ENCODE data around the gene PDE7B.

The PDE7B gene

DNA sequence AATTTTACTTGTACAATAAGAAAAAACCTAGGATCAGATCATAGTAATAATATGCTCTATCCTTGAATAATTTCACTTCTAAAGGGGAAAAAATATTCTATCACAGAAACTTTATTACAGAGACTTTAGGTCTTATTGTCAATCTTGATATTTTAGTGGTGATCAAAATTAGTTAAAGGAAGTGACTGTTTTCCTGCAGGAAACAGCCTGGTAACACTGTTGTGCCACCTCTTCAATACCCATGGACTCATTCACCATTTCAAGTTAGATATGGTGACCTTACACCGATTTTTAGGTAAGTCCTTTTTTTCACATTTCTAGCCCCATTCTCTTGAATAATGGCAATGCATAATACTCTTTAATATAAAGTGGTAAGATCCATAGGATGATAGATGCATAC lies 299.5 kb downstream of the PDE7B start:
- Mint-ChIP-seq H3K4me1 (ENCODE audit: low read depth) (no peaks in the 10 kb centered on the region), H3K9me3 (no peaks in the 10 kb centered on the region), H3K4me3 (no peak overlapping the region), H3K27me3 (ENCODE audit: low read depth) (no peaks in the 10 kb centered on the region), H3K27ac (no peak overlapping the region), H3K36me3 (ENCODE audit: low read depth) (no peaks in the 10 kb centered on the region)

DNA sequence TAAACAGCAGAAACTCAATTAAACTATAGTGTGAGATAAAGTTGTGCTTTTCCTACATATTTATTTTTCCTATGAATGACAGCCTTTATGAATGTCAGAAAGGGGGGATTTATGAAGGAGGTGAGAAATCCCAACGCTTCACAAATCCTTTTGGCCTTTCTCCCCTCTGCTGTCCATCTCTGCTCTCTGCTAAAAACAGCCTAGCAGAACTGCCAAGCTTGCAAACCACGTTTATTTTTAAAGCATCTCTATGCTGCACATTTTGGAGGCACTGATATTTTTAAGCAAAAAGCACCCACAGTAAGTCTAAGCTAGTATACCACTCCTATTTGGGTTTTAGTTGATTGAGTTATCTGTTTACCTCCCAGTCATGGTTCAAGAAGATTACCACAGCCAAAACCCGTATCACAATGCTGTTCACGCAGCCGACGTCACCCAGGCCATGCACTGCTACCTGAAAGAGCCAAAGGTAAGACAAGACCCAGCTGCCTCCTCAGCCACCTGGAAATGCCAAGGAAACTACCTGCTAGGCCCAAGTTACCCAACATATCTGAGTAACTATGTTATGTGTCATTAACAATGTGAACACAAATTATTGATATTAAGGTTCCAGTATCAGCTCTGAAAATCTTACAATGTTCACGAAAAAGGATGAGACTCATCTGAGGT lies 302.3 kb downstream of the PDE7B start:
- peaks cover 3% of the 10 kb centered on the region for H3K36me3 Mint-ChIP-seq (ENCODE audit: low read depth)
- H3K4me3 Mint-ChIP-seq = no peak overlapping the region
- H3K9me3 Mint-ChIP-seq = no peaks in the 10 kb centered on the region
- no peak overlapping the region for H3K27ac Mint-ChIP-seq
- H3K4me1 Mint-ChIP-seq (ENCODE audit: low read depth) = no peaks in the 10 kb centered on the region
- H3K27me3 Mint-ChIP-seq (ENCODE audit: low read depth) = no peaks in the 10 kb centered on the region

DNA sequence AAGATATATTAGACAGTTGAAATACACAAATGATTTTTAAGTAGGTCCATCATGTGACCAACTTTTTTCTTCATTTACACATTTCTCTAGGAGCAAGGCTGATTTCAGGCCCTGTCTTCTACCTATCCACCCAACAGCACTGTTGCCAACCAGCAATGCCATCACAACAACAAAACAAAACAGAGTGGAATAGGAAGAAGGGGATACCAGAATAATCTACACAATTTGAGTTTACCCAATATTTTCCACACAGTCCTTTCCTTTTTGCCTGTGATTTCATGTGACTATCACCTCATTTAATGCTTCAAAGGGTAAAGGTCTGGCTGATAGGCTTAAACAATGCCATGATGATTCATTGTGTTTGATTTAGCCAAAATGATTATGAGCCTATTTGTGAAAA lies 303.7 kb downstream of the PDE7B start:
- Mint-ChIP-seq H3K27ac (no peak overlapping the region), H3K4me1 (ENCODE audit: low read depth) (no peaks in the 10 kb centered on the region), H3K4me3 (no peak overlapping the region), H3K9me3 (no peaks in the 10 kb centered on the region), H3K27me3 (ENCODE audit: low read depth) (no peaks in the 10 kb centered on the region), H3K36me3 (ENCODE audit: low read depth) (peaks cover 3% of the 10 kb centered on the region)

DNA sequence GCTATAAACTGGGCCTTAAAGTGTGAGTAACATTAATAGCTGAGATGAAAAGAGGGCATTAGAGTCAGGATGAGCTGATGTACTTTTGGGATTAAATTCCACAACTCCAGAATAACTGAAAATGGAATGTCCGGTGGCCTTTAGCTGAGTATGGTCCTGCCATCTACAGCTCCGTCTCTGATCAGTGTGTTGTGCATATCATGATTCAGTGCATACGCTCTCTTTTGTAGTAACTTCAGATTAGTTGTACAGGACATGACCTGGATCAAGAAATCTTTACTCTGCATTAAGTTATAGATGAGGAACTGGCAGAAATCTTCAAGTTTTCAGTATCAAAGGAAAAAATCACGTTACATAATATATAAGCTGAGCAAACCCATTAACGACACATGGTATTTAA lies 306.2 kb downstream of the PDE7B start:
- peaks cover 8% of the 10 kb centered on the region for H3K36me3 Mint-ChIP-seq (ENCODE audit: low read depth)
- H3K27me3 Mint-ChIP-seq (ENCODE audit: low read depth) = no peaks in the 10 kb centered on the region
- no peak overlapping the region for H3K27ac Mint-ChIP-seq
- H3K9me3 Mint-ChIP-seq = peaks cover 13% of the 10 kb centered on the region
- H3K4me3 Mint-ChIP-seq = no peak overlapping the region
- H3K4me1 Mint-ChIP-seq (ENCODE audit: low read depth) = no peaks in the 10 kb centered on the region

DNA sequence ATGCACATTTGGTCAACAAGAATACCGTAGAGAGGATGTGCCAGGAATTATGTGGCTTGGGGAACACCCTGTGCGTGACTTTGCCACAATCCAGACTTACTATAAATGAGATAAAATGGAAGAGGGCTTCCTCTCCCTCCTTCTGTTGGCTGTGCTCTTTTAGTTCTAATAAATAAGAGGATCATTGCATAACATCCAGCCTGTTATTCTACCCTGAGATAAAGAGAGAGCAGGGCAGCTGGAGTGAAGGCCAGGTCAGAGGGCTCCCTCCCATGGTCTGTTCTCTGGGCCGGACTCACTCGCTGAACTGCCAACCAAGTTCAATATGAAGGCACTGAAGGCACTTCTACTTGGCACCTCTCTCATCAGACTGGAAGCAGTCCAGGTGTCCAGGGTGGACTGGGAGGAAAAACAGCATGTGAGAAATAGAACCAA lies 306.9 kb downstream of the PDE7B start:
- H3K27me3 Mint-ChIP-seq (ENCODE audit: low read depth) = no peaks in the 10 kb centered on the region
- no peak overlapping the region for H3K27ac Mint-ChIP-seq
- peaks cover 14% of the 10 kb centered on the region for H3K9me3 Mint-ChIP-seq
- H3K36me3 Mint-ChIP-seq (ENCODE audit: low read depth) = peaks cover 8% of the 10 kb centered on the region
- no peaks in the 10 kb centered on the region for H3K4me1 Mint-ChIP-seq (ENCODE audit: low read depth)
- H3K4me3 Mint-ChIP-seq = no peak overlapping the region

DNA sequence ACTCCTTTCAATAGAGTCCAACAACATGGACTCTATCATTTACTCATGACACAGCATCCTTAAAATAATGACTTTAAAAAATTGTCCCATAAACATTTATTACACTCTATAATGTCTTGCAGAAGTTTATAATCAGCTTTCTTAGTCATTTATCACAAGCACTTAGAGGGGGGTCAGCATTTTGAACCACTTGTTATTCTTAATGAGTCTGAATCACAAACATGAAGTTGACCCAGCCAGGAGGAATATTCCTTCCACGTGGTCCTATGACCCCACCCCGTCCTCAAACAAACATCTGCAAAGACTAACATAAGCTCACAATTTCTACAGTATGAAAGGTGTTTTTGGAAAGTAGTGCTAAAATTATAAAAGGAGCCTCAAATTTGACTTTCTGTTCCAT lies 307.5 kb downstream of the PDE7B start:
- Mint-ChIP-seq H3K27me3 (ENCODE audit: low read depth) (no peaks in the 10 kb centered on the region), H3K4me1 (ENCODE audit: low read depth) (no peaks in the 10 kb centered on the region), H3K9me3 (peaks cover 14% of the 10 kb centered on the region), H3K27ac (no peak overlapping the region), H3K4me3 (no peak overlapping the region), H3K36me3 (ENCODE audit: low read depth) (peaks cover 12% of the 10 kb centered on the region)

DNA sequence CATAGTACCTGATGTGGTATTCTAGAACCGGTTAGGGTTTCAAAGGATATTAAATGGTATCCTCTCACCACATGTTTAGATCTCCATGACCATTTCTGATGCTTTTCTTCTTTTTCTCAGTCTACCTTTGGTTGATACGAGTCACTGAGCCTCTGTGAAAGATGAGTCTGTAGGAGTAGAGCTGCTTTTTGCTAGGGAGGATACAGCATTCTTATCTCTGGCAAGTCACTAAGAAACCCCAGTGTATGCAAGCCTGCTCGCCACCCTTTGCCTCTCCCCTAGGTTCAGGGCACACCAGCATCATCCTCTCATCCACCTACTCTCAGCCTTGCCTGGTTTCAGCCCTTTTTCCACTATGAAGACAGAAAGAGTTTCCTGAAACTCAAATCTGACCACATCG lies 308.7 kb downstream of the PDE7B start:
- no peak overlapping the region for H3K27ac Mint-ChIP-seq
- H3K4me1 Mint-ChIP-seq (ENCODE audit: low read depth) = no peaks in the 10 kb centered on the region
- no peak overlapping the region for H3K4me3 Mint-ChIP-seq
- H3K27me3 Mint-ChIP-seq (ENCODE audit: low read depth) = no peaks in the 10 kb centered on the region
- peaks cover 12% of the 10 kb centered on the region for H3K36me3 Mint-ChIP-seq (ENCODE audit: low read depth)
- peaks cover 14% of the 10 kb centered on the region for H3K9me3 Mint-ChIP-seq

DNA sequence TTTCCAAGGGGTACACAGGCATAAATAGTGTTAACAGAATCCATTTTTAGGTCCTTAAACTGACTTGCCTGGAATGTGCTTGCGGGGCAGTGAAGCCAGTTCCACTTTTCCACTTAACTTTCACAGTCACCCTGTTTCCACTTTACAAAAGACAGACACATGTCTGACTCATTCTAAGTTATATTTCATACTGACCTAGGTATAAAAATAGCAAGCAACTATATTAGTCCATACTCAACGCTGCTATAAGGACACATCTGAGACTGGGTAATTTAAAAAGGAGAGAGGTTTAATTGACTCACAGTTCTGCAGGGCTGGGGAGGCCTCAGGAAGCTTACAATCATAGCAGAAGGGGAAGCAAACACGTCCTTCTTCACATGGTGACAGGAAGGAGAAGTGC lies 310.4 kb downstream of the PDE7B start:
- H3K27ac Mint-ChIP-seq = no peak overlapping the region
- no peaks in the 10 kb centered on the region for H3K27me3 Mint-ChIP-seq (ENCODE audit: low read depth)
- no peaks in the 10 kb centered on the region for H3K4me1 Mint-ChIP-seq (ENCODE audit: low read depth)
- peaks cover 16% of the 10 kb centered on the region for H3K36me3 Mint-ChIP-seq (ENCODE audit: low read depth)
- H3K9me3 Mint-ChIP-seq = peaks cover 17% of the 10 kb centered on the region
- H3K4me3 Mint-ChIP-seq = no peak overlapping the region

DNA sequence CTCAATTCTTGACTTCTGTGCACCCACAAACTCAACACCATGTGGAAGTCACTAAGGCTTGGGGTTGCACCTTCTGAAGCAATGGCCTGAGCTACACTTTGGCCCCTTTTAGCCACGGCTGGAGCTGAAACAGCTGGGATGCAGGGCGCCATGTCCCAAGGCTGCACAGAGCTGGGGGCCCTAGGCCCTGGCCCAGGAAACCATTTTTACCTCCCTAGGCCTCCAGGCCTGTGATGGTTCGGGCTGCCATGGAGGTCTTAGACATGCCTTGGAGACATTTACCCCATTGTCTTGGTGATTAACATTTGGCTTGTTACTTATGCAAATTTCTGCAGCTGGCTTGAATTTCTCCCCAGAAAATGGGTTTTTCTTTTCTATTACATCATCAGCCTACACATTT lies 311.8 kb downstream of the PDE7B start:
- Mint-ChIP-seq H3K4me3 (no peak overlapping the region), H3K9me3 (peaks cover 17% of the 10 kb centered on the region), H3K27ac (no peak overlapping the region), H3K27me3 (ENCODE audit: low read depth) (no peaks in the 10 kb centered on the region), H3K4me1 (ENCODE audit: low read depth) (no peaks in the 10 kb centered on the region), H3K36me3 (ENCODE audit: low read depth) (peaks cover 18% of the 10 kb centered on the region)

DNA sequence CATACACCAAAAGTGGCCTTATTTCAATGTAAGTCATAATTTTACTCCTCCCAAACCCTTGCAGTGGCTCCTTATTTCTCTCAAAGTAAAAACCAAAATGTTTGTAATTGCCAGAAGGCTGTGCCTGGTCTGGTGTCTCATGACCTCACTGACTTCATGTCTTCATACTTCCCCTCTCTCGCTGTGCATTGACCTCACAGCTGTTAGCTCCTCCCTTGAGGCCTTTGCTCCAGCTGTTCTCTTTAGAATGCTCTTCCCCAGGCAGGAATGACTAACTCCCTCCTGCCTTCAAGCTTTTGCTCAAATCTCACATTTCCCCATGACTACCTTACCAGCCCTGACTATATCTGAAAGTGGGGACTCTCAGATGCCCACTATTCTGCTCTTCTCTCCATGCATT lies 315.3 kb downstream of the PDE7B start:
- Mint-ChIP-seq H3K36me3 (ENCODE audit: low read depth) (peaks cover 13% of the 10 kb centered on the region), H3K27ac (no peak overlapping the region), H3K4me3 (no peak overlapping the region)

DNA sequence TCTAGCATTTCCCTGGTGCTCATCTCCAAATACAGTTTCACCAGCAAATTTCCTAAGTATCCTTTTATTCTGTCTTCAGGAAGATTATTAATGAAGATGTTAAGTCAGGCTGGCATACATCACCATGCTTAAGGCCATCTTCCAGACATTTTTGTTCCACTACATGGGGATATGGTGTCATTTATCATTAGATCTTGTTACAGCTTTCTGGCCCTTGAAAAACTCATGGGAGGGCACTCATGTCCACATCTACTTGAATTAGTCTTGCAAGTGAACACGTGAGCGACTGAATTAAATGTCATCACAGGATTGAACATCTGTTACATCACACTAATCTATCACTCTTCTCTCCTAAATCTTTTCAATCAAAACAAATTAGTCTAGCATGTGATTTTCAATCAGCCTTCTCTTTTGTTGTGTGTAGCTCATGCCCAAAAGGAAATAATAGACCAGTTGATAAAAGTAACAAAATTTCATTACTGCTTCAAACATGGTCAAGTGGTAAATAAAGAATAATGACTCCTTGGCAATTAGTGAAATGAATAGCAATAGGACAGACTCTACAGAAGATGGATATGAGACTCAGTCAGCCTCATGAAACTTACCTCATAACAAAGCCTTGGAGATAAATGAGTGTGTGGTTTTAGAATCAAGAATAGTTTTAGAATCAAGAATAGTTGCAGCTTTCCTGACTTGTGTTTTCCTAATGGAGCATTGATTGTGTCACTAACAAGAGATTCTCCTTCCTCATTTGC lies 318.1 kb downstream of the PDE7B start:
- Mint-ChIP-seq H3K27ac (no peak overlapping the region), H3K4me3 (no peak overlapping the region), H3K9me3 (peaks cover 10% of the 10 kb centered on the region), H3K36me3 (ENCODE audit: low read depth) (peaks cover 18% of the 10 kb centered on the region), H3K4me1 (ENCODE audit: low read depth) (peaks cover 6% of the 10 kb centered on the region), H3K27me3 (ENCODE audit: low read depth) (no peaks in the 10 kb centered on the region)

More for the DNA sequence above, 315.3 kb downstream of the PDE7B start:
- no peaks in the 10 kb centered on the region for H3K4me1 Mint-ChIP-seq (ENCODE audit: low read depth)
- peaks cover 14% of the 10 kb centered on the region for H3K9me3 Mint-ChIP-seq
- no peaks in the 10 kb centered on the region for H3K27me3 Mint-ChIP-seq (ENCODE audit: low read depth)

DNA sequence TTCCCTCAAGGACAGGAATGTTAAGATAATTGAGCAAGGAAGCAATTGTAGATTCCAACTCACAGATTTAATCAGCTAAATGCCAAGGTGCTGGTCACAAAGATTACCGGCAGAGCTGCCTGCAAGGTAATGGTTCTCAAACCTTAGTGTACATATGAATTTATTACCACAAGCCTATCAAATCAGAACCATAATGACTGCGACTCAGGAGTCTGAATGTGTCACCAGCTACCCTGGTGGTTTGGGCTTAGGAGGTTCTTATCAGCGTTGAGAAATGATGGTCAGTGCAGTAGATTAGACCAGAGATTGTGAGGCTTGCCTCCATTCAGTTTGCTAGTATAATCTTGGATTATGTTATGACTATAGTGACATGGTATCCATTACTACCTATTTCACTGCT lies 319.7 kb downstream of the PDE7B start:
- Mint-ChIP-seq H3K4me3 (no peak overlapping the region), H3K4me1 (ENCODE audit: low read depth) (peaks cover 6% of the 10 kb centered on the region), H3K27ac (no peak overlapping the region), H3K27me3 (ENCODE audit: low read depth) (no peaks in the 10 kb centered on the region), H3K9me3 (peaks cover 7% of the 10 kb centered on the region), H3K36me3 (ENCODE audit: low read depth) (peaks cover 17% of the 10 kb centered on the region)

DNA sequence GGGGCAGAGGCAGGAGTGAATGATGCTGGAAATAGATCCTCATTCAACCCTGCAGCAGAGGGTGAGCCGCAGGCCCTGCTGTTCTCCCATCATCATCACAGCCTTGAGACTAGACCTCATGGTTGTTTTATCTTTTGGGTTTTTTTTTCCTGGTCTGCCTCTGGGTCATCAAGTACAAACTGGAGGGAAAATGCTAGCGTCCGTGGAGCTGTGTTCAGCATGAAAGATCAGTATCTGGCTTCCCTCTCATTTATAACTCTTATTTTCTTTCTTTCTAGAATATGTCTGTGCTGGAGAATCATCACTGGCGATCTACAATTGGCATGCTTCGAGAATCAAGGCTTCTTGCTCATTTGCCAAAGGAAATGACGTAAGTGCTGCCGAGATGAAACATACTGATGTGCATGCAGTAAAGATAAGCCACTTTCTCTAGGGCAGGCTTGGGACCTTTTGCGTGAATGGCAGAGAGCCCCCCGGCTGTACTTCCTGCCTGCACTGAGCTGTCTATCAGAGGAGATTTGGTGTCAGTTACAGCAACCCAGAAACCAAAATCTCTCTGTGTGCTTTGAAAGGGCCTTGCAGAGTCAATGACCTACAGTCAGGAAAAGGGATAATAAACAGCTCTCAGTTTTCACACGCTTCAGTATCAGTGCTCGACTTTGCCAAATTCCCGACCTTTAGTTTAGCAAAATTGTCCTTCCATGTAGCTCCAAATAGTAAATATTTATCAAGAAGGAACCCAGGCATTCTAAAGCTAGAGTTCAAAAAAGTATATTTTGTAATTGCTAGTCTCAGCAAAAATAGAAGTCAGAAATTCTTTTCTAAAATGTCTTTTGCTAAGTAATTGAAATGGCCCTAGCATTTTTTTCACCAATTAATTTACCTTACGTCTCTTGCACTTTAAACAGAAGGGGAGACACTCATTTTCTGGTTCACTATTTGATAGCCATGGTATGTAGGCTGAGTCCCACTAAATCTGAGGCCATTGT lies 322.3 kb downstream of the PDE7B start:
- peaks cover 11% of the 10 kb centered on the region for H3K36me3 Mint-ChIP-seq (ENCODE audit: low read depth)
- H3K9me3 Mint-ChIP-seq = peaks cover 6% of the 10 kb centered on the region
- H3K27me3 Mint-ChIP-seq (ENCODE audit: low read depth) = no peaks in the 10 kb centered on the region
- H3K4me1 Mint-ChIP-seq (ENCODE audit: low read depth) = peaks cover 10% of the 10 kb centered on the region
- H3K4me3 Mint-ChIP-seq = no peak overlapping the region
- H3K27ac Mint-ChIP-seq = peak overlapping the region; percentile 9

DNA sequence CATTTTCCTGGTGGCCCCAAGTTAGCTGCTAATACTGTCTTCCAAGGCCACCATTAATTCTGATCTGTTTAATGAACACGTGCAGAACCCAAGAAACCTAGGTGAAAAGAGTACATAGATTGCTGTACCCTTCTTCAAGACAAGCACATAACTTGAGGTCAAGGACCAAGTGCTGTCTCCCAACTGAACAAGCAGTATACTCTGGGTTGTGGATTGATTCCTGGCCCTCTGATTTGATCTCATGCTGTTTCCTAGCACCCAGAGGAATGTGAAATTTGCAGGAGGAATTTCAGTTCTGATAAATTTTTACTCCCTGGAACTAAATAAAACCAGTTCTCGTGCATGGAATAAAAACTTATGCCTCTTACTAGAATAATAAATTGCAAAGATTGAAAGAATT lies 323.0 kb downstream of the PDE7B start:
- Mint-ChIP-seq H3K27ac (no peak overlapping the region), H3K4me1 (ENCODE audit: low read depth) (peaks cover 10% of the 10 kb centered on the region), H3K9me3 (peaks cover 6% of the 10 kb centered on the region), H3K27me3 (ENCODE audit: low read depth) (no peaks in the 10 kb centered on the region), H3K36me3 (ENCODE audit: low read depth) (peaks cover 11% of the 10 kb centered on the region), H3K4me3 (no peak overlapping the region)
